ENCODE data around the gene SLC16A7.

The SLC16A7 gene

GRCh38 chr12:59668674-59669073 lies 72.8 kb downstream of the SLC16A7 start:
- DNase-seq, result peak in 3 of 4 experiments; percentile 3 to 53 (median 32)

GRCh38 chr12:59672273-59672672 lies 76.4 kb downstream of the SLC16A7 start:
- no peak for DNase-seq

- peak in 2 of 4 experiments; percentile 42 to 46 for DNase-seq
Observed at GRCh38 chr12:59675461-59675860, 79.6 kb downstream of the SLC16A7 start.

GRCh38 chr12:59677857-59678256 lies 82.0 kb downstream of the SLC16A7 start:
- no peak for DNase-seq

GRCh38 chr12:59678759-59679411 lies 83.1 kb downstream of the SLC16A7 start:
- no peak for DNase-seq

- no peak for DNase-seq
Observed at GRCh38 chr12:59689776-59690175, 93.9 kb downstream of the SLC16A7 start.

GRCh38 chr12:59695379-59695778 lies 99.5 kb downstream of the SLC16A7 start:
- DNase-seq, result no peak

- peak in 3 of 4 experiments; percentile 7 to 73 (median 65) for DNase-seq
Observed at GRCh38 chr12:59698600-59698999, 102.8 kb downstream of the SLC16A7 start.

- DNase-seq, result peak; percentile 31 to 80 (median 63)
Observed at GRCh38 chr12:59699421-59700152, 103.8 kb downstream of the SLC16A7 start.

- peak in 1 of 4 experiments; percentile 23 for DNase-seq
Observed at GRCh38 chr12:59700153-59700450, 104.3 kb downstream of the SLC16A7 start.

- DNase-seq, result no peak
Observed at GRCh38 chr12:59708064-59708463, 112.2 kb downstream of the SLC16A7 start.

GRCh38 chr12:59708484-59708883 lies 112.7 kb downstream of the SLC16A7 start:
- DNase-seq, result no peak

GRCh38 chr12:59710004-59710628 lies 114.3 kb downstream of the SLC16A7 start:
- no peak for DNase-seq

GRCh38 chr12:59710964-59711363 lies 115.1 kb downstream of the SLC16A7 start:
- DNase-seq, result no peak

- DNase-seq, result no peak
Observed at GRCh38 chr12:59715434-59715833, 119.6 kb downstream of the SLC16A7 start.

GRCh38 chr12:59716043-59716442 lies 120.2 kb downstream of the SLC16A7 start:
- DNase-seq, result no peak

- no peak for DNase-seq
Observed at GRCh38 chr12:59717436-59717835, 121.6 kb downstream of the SLC16A7 start.

GRCh38 chr12:59719701-59720100 lies 123.9 kb downstream of the SLC16A7 start:
- DNase-seq, result no peak

GRCh38 chr12:59723520-59723919 lies 127.7 kb downstream of the SLC16A7 start:
- DNase-seq, result no peak

- DNase-seq, result no peak
Observed at GRCh38 chr12:59724011-59724695, 128.3 kb downstream of the SLC16A7 start.

- DNase-seq, result no peak
Observed at GRCh38 chr12:59733200-59733599, 137.4 kb downstream of the SLC16A7 start.

GRCh38 chr12:59734371-59734770 lies 138.5 kb downstream of the SLC16A7 start:
- DNase-seq, result no peak

GRCh38 chr12:59735231-59735630 lies 139.4 kb downstream of the SLC16A7 start:
- no peak for DNase-seq

Measured in suppressor macrophage (primary cell).